LNCaP clone FGC (cell line): ENCODE measurements around the gene TLE5.
A peak's percentile ranks its signal among the peaks of the same experiment; 100 is the strongest.

Experiments used
- DNase-seq: peaks from one replicate; pipeline ENCODE4 v3.0.0-alpha.2; 2011; ENCODE audit warnings: low read depth
- H3K4me3 ChIP-seq: 2 replicates; pipeline ENCODE4 v1.5.1; 2011; ENCODE audit warnings: mild to moderate bottlenecking, low read depth, low read length, control low read depth
- CTCF ChIP-seq: IDR thresholded peaks from 2 replicates; pipeline ENCODE4 v1.5.1; 2012; ENCODE audit warnings: mild to moderate bottlenecking; ENCODE audit not compliant: control insufficient read depth, insufficient read depth; ENCODE audit errors: extremely low read depth

TLE5 gene

GRCh38 chr19:3099347-3100145, 37.3 kb upstream of the TLE5 start:
- no peak for DNase-seq
- H3K4me3 ChIP-seq = peak overlapping the region; percentile 97
- TF ChIP-seq CTCF = no peak

GRCh38 chr19:3098515-3099346, 36.4 kb upstream of the TLE5 start:
- peak overlapping the region; percentile 97 for H3K4me3 ChIP-seq
- DNase-seq = no peak
- no peak for TF ChIP-seq CTCF

- no peak for TF ChIP-seq CTCF
- peak overlapping the region; percentile 97 for H3K4me3 ChIP-seq
- no peak for DNase-seq
Measured at GRCh38 chr19:3098141-3098514, 35.8 kb upstream of the TLE5 start.

- no peak for TF ChIP-seq CTCF
- H3K4me3 ChIP-seq = peak overlapping the region; percentile 97
- DNase-seq = no peak
Measured at GRCh38 chr19:3097442-3097871, 35.2 kb upstream of the TLE5 start.

- DNase-seq = no peak
- TF ChIP-seq CTCF = no peak
- H3K4me3 ChIP-seq = peak overlapping the region; percentile 97
Measured at GRCh38 chr19:3096902-3097326, 34.6 kb upstream of the TLE5 start.

- H3K4me3 ChIP-seq = peak overlapping the region; percentile 97
- no peak for DNase-seq
- no peak for TF ChIP-seq CTCF
Measured at GRCh38 chr19:3096267-3096901, 34.1 kb upstream of the TLE5 start.
